GM21723 (cell line): ENCODE data around the gene SUSD6.
"Not testable (repeated sequence)": the region's sequence is repeated elsewhere in the genome, so short reads cannot be mapped to it uniquely, and the experiment has no call there.

Experiments used
- ATAC-seq: cut with Tn5 transposase; IDR thresholded peaks from one replicate; pipeline ENCODE4 v1.9.1; 2021; ENCODE audit warnings: mild to moderate bottlenecking, moderate library complexity; ENCODE audit not compliant: unreplicated experiment

Gene SUSD6

GRCh38 chr14:69620211-69620611 lies 8.8 kb downstream of the SUSD6 start:
- no peak for ATAC-seq

- ATAC-seq: no peak
Measured at GRCh38 chr14:69620981-69621380, 9.6 kb downstream of the SUSD6 start.

- no peak for ATAC-seq
Measured at GRCh38 chr14:69624136-69624535, 12.7 kb downstream of the SUSD6 start.

GRCh38 chr14:69625299-69626131 lies 14.1 kb downstream of the SUSD6 start:
- peak; percentile 84 for ATAC-seq

GRCh38 chr14:69626132-69626500 lies 14.7 kb downstream of the SUSD6 start:
- no peak for ATAC-seq

- ATAC-seq: peak; percentile 40
Measured at GRCh38 chr14:69629225-69630127, 18.1 kb downstream of the SUSD6 start.

GRCh38 chr14:69630360-69630759 lies 19.0 kb downstream of the SUSD6 start:
- no peak for ATAC-seq

GRCh38 chr14:69631509-69631908 lies 20.1 kb downstream of the SUSD6 start:
- ATAC-seq: no peak

GRCh38 chr14:69632164-69632563 lies 20.8 kb downstream of the SUSD6 start:
- no peak for ATAC-seq

- ATAC-seq: no peak
Measured at GRCh38 chr14:69632593-69633151, 21.3 kb downstream of the SUSD6 start.

GRCh38 chr14:69633238-69633637 lies 21.8 kb downstream of the SUSD6 start:
- ATAC-seq: no peak

GRCh38 chr14:69635981-69636639 lies 24.7 kb downstream of the SUSD6 start:
- no peak for ATAC-seq

GRCh38 chr14:69636718-69637480 lies 25.5 kb downstream of the SUSD6 start:
- no peak for ATAC-seq

GRCh38 chr14:69637503-69638031 lies 26.2 kb downstream of the SUSD6 start:
- no peak for ATAC-seq

GRCh38 chr14:69640931-69641330 lies 29.5 kb downstream of the SUSD6 start:
- no peak for ATAC-seq

- ATAC-seq: not testable (repeated sequence)
Measured at GRCh38 chr14:69642212-69642793, 30.9 kb downstream of the SUSD6 start.

- ATAC-seq: no peak
Measured at GRCh38 chr14:69643430-69644200, 32.2 kb downstream of the SUSD6 start.

GRCh38 chr14:69644814-69645213 lies 33.4 kb downstream of the SUSD6 start:
- ATAC-seq: no peak

- no peak for ATAC-seq
Measured at GRCh38 chr14:69647213-69647612, 35.8 kb downstream of the SUSD6 start.
